Stimulated activated CD4-positive, alpha-beta T cell treated with anti-CD3 and anti-CD28 coated beads, TNF-alpha, amount 100 ng/mL, for 24 hours (primary cell): Measurements from ENCODE around the gene GRID1.

Experiments used
- DNase-seq, 3 experiments: peaks; one replicate each; pipeline ENCODE4 v3.0.0-alpha.2; 2020; ENCODE audit warnings: low read depth in 3 of 3

Gene GRID1

GRCh38 chr10:86339226-86339865 is 27.2 kb downstream of the GRID1 start:
- no peak for DNase-seq

DNA sequence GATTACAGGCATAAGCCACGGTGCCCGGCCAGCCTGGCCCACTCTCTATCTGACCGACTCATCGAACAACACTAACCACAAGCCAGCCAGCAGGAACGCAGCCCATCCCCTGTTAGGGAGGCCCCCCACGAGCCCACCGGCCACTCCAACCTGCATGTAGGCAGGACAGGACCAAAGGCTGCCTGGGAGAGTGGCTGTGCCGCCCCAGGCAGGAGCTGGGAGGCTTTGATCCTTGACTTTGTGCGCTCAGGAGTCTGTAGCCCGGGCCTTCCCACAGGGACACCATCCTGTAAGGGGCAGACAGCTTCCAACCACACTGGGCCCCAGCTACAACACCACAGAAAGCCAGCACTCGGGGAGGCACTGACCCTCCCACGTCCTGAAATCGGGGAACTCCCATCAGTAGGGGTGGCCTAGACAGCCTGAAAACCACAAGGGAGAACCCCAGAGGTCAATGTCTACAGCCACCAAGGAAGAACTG is 29.4 kb downstream of the GRID1 start:
- no peak for DNase-seq

DNA sequence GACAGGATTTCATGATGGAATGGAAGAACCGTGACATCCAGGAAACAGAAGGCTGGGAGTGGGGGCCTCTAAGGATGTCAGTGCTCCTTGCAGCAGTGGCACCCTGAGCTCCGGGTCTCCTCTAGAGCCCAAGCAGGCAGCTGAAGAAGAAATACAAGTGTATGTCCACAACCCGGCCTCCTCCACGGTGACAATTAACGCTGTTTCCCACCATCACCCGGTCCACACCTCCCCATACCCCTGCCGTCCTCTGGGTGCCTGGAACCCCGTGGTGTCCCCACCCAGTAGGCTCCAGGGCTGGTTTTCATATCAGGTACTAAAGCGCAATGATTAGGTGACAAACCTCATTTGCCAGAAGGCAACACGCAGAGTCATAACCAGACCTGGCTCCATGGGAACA is 30.3 kb downstream of the GRID1 start:
- DNase-seq = no peak

- no peak for DNase-seq
These were observed 30.8 kb downstream of the GRID1 start for GRCh38 chr10:86335831-86336230.

DNA sequence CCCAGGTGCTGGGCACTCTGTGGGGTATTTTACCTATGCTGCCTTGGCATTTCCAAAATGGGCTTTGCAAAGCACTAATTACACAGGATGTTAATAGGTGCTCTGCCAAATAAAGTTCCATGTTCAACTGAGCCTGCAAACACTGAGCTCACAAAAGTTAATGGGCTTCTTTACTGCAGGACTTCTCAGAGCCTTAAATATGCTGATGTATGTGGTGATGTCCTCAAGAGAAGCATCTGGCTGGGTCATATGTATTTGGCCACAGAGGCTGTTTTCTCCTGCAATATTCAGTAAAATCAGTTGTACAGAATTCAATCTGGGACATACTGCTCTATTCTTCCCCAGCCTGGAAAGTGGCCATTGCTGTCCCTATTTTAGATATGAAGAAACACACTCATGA is 31.3 kb downstream of the GRID1 start:
- DNase-seq = no peak

DNA sequence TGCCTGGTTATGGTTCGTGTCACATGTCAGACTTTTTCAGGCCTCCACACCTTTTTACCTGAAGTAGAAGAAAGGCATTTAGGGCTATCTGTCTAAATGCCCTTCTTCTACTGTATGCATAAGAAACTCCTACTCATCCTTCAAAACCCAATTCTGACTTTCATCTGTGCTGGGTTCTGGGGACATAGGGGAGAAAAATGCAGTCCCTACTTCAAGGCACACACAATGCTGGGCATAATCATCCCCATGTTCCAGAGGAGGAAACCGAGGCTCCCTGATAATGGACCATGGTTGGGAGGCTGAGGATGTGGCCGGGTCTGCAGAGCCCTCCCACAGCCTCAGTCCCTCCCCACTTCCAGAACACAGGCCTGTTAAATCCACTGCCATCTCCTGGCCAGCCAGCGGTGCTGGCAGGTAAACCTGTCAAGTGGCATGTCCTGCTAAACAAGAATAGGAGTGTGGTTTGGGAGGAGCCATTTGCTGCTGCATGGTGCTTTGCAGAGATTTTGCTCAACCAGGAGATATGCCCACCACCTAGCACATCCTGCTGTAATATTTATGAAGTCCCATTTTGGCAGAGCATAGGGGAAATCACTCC is 32.0 kb downstream of the GRID1 start:
- no peak for DNase-seq

DNA sequence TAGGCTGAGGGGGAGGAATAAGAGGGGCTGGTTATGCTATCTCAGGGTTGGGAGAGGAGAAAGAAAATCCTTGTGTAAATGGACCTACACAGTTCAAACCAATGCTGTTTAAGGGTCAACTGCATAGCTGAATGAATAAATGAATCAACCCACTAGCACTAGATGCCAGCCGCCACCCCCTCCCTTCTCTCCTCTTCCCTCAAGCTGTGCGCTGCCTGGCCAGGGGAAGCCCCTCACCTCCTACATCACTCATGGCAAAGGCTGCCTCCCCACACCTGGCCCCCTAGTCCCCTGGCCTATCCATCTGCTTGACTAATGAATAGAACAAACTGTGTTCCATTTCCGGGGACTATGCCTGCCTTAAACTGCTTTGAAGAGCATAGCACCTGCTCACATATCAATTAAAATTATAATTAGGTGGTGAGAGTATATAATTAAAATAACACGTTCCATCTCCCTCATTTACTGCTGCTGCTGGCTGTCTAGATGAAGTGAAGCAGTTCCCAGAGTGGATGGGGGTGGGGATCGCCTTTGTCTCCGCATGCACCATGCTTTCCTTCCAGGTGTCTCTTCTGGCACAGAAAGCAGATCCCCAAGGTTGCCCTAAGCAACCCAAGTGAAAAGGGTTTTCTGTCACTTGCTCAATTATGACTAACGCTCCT is 32.6 kb downstream of the GRID1 start:
- no peak for DNase-seq

DNA sequence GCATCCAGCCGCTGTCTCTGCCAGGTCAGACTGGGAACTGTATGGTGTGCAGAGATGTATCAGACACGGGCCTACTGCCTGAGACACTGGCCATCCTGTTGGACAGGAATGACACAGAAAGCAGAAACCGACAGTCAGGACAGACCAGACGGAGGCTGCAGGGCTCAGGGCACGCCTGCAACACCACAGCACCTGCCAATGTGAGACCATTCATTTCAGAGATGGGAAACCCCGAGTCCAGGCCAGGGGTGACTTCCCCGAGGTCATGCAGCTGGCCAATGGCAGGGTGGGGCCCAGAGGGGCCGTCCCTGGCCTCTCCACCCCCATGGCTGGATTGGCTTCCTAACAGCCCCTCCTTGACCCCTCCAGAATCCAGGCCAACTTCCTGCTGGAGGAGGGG is 34.7 kb downstream of the GRID1 start:
- DNase-seq = no peak

DNA sequence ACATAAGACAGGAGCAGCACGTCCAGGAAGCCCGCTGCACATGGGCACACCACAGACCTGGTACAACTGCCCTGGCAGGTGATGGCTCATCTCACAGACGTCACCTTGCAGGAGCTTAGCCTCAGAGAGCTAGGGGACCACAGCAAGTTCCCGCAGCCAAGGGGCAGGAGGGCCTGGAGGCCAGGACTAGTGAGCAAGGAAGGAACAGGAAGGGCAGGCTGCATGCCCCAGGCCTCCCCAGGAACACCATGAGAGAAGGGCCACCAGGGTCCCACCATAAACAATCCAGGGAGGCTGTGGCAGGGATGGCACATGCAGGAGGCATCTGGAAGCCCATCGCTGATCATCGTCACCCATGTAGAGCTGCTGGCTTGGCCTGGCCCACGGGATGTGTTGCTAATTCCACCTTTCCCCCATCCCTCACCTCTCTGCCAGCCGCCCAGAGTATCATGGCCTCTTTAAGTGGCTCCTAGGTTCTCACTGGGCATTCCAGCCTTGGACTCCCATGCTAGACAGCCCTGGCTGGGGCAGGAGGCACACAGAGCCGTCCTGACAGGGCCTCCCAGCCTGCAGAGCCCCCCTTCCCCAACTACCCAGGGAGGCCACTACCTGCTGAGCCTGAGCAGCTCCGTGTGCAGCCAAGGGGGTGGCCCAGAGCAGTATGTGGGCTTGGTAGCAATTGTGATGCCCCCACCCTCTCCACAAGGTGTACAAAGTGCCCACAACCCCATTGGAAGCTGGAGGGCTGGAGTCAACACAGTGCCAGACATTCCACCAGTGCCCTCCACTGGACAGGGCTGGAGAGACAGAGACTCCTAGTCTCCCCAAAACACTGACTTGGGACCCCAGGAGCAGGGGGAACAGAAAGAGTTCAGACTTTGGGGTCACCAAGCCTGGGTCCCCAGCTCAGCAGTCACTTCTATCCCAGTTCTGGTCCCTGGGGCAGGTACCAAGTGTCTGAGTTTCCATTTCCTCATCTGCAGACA is 35.5 kb downstream of the GRID1 start:
- DNase-seq = no peak

GRCh38 chr10:86329896-86330680 is 36.5 kb downstream of the GRID1 start:
- DNase-seq = no peak

DNA sequence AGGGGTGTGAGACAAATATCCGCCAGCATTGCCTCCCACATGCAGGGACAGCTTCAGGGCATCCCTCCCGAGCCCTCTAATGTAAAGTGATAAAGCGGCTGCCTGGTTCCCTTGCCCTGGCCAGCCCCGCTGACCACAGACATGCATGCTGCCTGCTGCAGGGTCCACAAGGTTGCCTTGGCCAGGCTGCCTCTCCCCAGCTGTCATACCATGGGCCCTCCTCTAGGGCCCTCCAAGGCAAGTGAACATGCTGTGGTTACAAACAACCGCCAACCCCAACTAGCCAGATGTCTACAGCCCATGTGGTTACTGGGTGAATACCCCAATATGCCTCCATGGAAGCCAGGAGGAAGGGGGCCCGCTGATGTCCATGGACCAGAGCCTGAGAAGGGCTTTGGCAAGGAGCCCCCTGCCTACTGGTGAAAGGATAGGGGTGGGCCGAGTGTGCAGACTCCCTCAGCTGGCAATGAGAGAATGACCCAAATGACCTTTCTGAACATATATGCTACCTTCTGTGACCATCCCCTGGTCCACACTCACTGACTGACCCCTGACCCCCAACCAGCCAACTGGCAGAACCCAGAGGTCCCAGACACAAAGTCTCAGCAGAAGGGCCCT is 37.4 kb downstream of the GRID1 start:
- DNase-seq = no peak

- no peak for DNase-seq
These were observed 38.5 kb downstream of the GRID1 start for GRCh38 chr10:86327954-86328725.

- no peak for DNase-seq
These were observed 41.4 kb downstream of the GRID1 start for GRCh38 chr10:86325158-86325557.

- no peak for DNase-seq
These were observed 45.0 kb downstream of the GRID1 start for GRCh38 chr10:86321568-86321967.

DNA sequence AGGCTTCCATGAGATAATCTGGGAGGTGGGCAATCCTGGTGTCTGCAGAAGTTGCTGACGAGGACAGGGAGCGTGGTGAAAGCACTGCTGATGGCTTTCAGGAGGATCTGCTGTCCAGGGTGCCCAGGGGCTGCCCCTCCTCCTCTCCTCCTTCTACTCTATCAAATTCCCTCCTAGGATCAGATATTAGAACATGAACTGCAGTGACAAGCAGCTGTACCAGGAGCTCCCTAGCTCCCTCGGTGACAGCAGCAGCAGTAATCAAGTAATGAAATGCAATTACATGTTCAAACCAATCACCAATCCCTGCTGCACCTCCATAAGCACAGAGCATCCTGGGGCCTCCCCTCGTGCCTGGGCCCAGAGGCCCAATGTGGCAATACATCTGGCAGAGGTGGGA is 46.9 kb downstream of the GRID1 start:
- DNase-seq = no peak

DNA sequence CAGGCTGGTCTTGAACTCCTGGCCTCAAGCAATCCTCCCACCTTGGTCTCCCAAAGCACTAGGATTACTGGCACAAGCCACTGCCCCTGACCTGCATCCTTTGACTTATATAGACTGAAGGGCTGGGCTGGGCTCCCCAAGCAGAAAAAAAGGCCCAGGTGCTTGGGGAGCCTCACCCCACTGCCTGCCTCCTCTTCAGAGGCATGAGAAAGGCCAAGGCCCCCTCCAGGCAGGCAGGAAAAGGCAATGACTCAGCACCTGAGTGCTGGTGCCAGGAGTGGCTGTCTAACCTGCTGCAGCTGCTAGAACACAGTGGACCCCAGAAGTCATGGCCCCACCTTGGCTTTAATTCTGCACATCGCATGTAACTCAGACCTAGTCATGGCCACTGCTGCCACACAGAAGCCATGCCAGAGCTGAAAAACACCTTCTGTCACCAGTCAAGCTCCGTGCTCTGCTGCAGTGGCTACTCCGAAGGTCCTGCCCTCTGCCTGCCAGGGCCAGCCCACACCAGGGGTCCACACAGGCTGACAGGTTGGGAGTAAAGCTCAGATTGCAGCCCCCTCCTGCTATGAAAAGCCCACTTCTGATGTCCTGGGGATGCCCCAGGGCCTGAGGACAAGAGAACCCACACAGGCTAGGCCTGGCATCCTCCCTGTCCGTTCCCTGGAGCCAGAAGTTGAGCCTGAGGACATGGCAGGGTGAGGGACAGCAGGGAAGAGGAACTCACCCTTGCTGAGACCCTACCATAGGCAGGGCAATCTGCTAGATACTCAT is 48.5 kb downstream of the GRID1 start:
- DNase-seq = no peak

DNA sequence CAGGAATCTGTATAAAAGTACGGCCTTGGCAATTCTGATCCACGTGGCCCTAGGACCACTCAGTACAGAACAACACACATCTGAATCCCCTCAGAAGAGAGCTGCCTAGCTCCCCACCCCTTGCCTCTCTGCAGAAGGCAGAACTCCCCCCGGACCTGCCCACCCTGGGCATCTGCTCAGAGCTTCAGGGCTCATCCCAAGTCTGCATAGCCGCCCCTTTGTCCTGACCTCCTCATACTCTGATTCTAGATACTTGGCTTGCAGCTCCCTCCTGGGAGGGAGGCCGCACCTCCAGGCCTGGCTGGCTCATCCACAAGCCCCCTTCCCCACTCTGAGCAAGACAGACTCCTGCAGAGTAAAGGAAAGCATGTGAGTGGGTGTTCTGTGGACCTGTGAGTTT is 49.6 kb downstream of the GRID1 start:
- DNase-seq = no peak

DNA sequence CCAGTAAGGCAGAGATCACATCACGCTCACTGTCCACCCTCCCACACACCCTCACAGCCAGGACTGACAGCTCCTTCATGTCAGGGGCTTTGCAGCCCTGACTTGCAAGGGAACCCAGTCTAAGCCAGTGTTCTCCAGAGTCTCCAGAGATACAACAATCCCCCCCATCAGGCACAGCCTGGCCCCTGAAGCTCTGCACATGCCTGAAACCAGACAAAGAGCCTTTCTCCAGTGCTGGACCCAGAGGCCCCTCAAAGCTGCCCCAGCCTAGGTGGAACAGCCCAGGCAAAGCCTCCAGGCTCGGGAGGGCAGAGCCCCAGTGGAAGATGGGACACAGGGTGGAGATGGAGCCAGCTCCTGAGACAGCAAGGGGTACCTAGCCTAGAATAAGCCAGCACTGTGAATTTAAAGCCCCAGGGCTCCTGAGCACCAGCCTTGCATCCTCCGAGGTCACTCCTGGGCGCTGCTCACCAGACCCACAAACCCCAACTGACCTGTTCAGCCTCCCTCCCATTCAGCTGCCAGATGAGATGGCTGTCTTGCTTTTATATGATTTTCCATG is 50.2 kb downstream of the GRID1 start:
- DNase-seq = no peak

GRCh38 chr10:86315549-86315942 is 51.0 kb downstream of the GRID1 start:
- DNase-seq = no peak
